Suprapubic skin (tissue), 4 donors: ENCODE measurements around the gene DPYD.

Source experiments
- CTCF ChIP-seq, 2 donors: fragments of 200-600 bp in 1 of 2; fragments of 450-650 bp in 1 of 2; sonication (generic) in 1 of 2; IDR thresholded peaks; one replicate each; pipeline ENCODE4 v1.5.1; 2016 to 2019; ENCODE audit warnings: antibody characterized with exemption in 2 of 2, mild to moderate bottlenecking in 1 of 2, moderate library complexity in 1 of 2
- EP300 ChIP-seq: sonication (generic); formaldehyde crosslinking; IDR thresholded peaks from one replicate; pipeline ENCODE4 v1.6.1; 2017; ENCODE audit warnings: antibody characterized with exemption
- POLR2A ChIP-seq, 2 donors: fragments of 450-650 bp; IDR thresholded peaks; one replicate each; pipeline ENCODE4 v1.6.1; 2017; ENCODE audit warnings: antibody characterized with exemption in 2 of 2, mild to moderate bottlenecking in 2 of 2, moderate library complexity in 2 of 2
- POLR2AphosphoS5 ChIP-seq, 3 donors: sonication (generic); formaldehyde crosslinking; IDR thresholded peaks; one replicate each; pipeline ENCODE4 v1.6.1; 2017; ENCODE audit warnings: antibody characterized with exemption in 3 of 3

GRCh38 chr1:97925151-97925550 is 4.3 kb upstream of the DPYD start:
- TF ChIP-seq POLR2AphosphoS5 (IDR thresholded peaks at IDR 0.05) (no peak), EP300 (no peak), CTCF (IDR thresholded peaks at IDR 0.05) (no peak), POLR2A (IDR thresholded peaks at IDR 0.05) (no peak)
